C4-2B (cell line): ENCODE measurements around the gene BIN1.

ENCODE experiments used
- H3K27ac ChIP-seq: fragments of 450-650 bp; 2 replicates; pipeline ENCODE4 v1.5.1; 2017
- CTCF ChIP-seq: fragments of 450-650 bp; conservative IDR thresholded peaks from 2 replicates; pipeline ENCODE4 v1.5.1; 2017; ENCODE audit warnings: mild to moderate bottlenecking
- ZFX ChIP-seq: fragments of 450-650 bp; IDR thresholded peaks from 2 replicates; pipeline ENCODE4 v1.6.1; 2017

BIN1 gene

GRCh38 chr2:127140538-127140937 is 33.6 kb upstream of the BIN1 start:
- no peak overlapping the region for H3K27ac ChIP-seq

GRCh38 chr2:127139766-127140165 is 32.8 kb upstream of the BIN1 start:
- TF ChIP-seq ZFX = no peak
- TF ChIP-seq CTCF = no peak
- H3K27ac ChIP-seq = no peak overlapping the region

More at GRCh38 chr2:127140538-127140937, 33.6 kb upstream of the BIN1 start:
- TF ChIP-seq ZFX = no peak
- no peak for TF ChIP-seq CTCF

- TF ChIP-seq CTCF (no peak), ZFX (no peak)
- no peak overlapping the region for H3K27ac ChIP-seq
Measured at GRCh38 chr2:127138281-127138680, 31.3 kb upstream of the BIN1 start.

GRCh38 chr2:127137741-127138140 is 30.8 kb upstream of the BIN1 start:
- TF ChIP-seq ZFX (no peak), CTCF (no peak)
- H3K27ac ChIP-seq = no peak overlapping the region

- no peak for TF ChIP-seq ZFX
- TF ChIP-seq CTCF = no peak
- no peak overlapping the region for H3K27ac ChIP-seq
Measured at GRCh38 chr2:127137225-127137624, 30.3 kb upstream of the BIN1 start.

- TF ChIP-seq CTCF (no peak), ZFX (no peak)
- H3K27ac ChIP-seq = no peak overlapping the region
Measured at GRCh38 chr2:127134833-127135830, 28.2 kb upstream of the BIN1 start.

- no peak overlapping the region for H3K27ac ChIP-seq
Measured at GRCh38 chr2:127134235-127134634, 27.3 kb upstream of the BIN1 start.

More at GRCh38 chr2:127134235-127134634, 27.3 kb upstream of the BIN1 start:
- no peak for TF ChIP-seq ZFX
- TF ChIP-seq CTCF = no peak
